ENCODE measurements around the gene GALNT9.

DNA sequence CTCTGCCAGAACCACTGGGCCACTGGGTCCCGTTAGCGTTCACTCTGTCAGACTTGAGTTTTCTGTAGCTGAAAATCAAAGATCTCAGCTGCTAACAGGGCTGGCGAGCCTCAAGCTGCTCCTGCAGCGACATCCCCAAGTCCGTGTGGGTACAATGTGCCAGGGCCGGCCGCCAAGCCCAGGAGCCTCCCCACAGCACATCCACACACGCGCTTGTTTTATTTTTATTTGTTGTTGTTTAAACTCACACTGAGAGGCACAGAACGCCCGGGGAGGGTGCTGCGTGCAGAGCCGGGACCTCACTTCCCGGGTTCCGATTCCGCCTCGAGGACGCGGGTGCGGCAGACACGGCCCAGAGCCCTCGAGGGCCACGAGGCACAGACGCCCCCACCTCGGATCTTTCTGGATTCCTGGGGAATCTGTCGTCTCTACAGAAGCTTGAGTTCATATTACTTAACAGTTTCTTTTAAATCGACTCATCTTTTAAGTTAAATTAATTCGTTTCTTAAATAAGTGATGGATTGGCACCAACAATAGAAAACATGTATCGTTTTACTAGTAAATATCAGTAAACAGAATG is 9.3 kb downstream of the GALNT9 start:
- TF ChIP-seq POLR2A (IDR thresholded peaks at IDR 0.05) = no peak
- TF ChIP-seq, protein P1, sequence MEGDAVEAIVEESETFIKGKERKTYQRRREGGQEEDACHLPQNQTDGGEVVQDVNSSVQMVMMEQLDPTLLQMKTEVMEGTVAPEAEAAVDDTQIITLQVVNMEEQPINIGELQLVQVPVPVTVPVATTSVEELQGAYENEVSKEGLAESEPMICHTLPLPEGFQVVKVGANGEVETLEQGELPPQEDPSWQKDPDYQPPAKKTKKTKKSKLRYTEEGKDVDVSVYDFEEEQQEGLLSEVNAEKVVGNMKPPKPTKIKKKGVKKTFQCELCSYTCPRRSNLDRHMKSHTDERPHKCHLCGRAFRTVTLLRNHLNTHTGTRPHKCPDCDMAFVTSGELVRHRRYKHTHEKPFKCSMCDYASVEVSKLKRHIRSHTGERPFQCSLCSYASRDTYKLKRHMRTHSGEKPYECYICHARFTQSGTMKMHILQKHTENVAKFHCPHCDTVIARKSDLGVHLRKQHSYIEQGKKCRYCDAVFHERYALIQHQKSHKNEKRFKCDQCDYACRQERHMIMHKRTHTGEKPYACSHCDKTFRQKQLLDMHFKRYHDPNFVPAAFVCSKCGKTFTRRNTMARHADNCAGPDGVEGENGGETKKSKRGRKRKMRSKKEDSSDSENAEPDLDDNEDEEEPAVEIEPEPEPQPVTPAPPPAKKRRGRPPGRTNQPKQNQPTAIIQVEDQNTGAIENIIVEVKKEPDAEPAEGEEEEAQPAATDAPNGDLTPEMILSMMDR (IDR thresholded peaks at IDR 0.05) = no peak

Measured in ovary (tissue), 3 donors.